ENCODE results near the gene CFTR.

- no peak for TF ChIP-seq POLR2AphosphoS5 (IDR thresholded peaks at IDR 0.05; ENCODE audit: low read depth, low read length)
- no peak for TF ChIP-seq CTCF (IDR thresholded peaks at IDR 0.05 in 2 of 3, conservative IDR thresholded peaks at IDR 0.05 in 1 of 3; ENCODE audit: borderline replicate concordance in 1 of 3, insufficient read depth in 1 of 3, low read depth in 2 of 3, low read length in 2 of 3)
- no peak for TF ChIP-seq EZH2phosphoT487 (IDR thresholded peaks at IDR 0.05; ENCODE audit: borderline replicate concordance)
- TF ChIP-seq SIN3A (IDR thresholded peaks at IDR 0.05; ENCODE audit: low read depth), result no peak
- TF ChIP-seq EGR1 (IDR thresholded peaks at IDR 0.05; ENCODE audit: low read depth), result no peak
- no peak for TF ChIP-seq EZH2 (IDR thresholded peaks at IDR 0.05)
Observed at GRCh38 chr7:117478836-117479224, 995 bp upstream of the CFTR start.
